ENCODE data around the gene OAS2. TPM values are rescaled to one million over a fixed set of nuclear protein-coding genes. Genes with fewer than 3 reads are reported as not detected.

The OAS2 gene
- polyA plus RNA-seq, 1 donor from 2014 or later: not detected

DNA sequence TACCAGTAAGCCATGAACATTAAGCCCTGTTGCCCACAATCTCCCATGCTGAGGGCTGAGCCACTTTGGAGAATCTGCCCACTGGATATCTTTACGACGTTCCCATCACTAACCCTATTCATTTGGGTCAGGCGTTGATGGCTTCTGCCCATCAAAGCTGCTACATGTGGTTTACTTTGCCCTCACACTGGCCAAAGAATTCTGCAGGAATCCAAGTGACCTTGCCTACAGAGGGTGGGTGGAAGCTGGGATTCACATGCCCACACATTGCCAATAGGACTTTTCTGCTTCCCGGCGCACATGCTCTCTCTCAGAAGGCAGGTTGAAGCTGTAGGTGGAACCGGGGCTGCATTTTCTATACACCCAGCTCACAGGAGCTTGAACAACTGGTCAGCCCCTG is 28.3 kb downstream of the OAS2 start:
- Histone ChIP-seq H3K27me3 (ENCODE audit: insufficient read depth, low read depth, low read length) (no peaks in the 10 kb centered on the region), H3K36me3 (ENCODE audit: insufficient read depth, low read length) (no peaks in the 10 kb centered on the region), H3K4me2 (ENCODE audit: low read length) (no peak overlapping the region), H2AFZ (ENCODE audit: low read depth, low read length) (no peak overlapping the region), H3F3A (ENCODE audit: insufficient read depth, low read length, poor library complexity, severe bottlenecking) (no peaks in the 10 kb centered on the region), H4K20me1 (ENCODE audit: insufficient read depth) (no peaks in the 10 kb centered on the region), H3K9me2 (ENCODE audit: insufficient read depth, low read length) (no peaks in the 10 kb centered on the region), H3K9ac (ENCODE audit: low read length) (no peak overlapping the region), H3K79me2 (replicated peaks; ENCODE audit: insufficient read depth, low read length) (no peaks in the 10 kb centered on the region), H3K4me3 (ENCODE audit: low read length) (no peak overlapping the region), H3K9me3 (ENCODE audit: low read length) (no peaks in the 10 kb centered on the region), H3K27ac (ENCODE audit: low read length) (no peak overlapping the region)
- TF ChIP-seq, protein P1, sequence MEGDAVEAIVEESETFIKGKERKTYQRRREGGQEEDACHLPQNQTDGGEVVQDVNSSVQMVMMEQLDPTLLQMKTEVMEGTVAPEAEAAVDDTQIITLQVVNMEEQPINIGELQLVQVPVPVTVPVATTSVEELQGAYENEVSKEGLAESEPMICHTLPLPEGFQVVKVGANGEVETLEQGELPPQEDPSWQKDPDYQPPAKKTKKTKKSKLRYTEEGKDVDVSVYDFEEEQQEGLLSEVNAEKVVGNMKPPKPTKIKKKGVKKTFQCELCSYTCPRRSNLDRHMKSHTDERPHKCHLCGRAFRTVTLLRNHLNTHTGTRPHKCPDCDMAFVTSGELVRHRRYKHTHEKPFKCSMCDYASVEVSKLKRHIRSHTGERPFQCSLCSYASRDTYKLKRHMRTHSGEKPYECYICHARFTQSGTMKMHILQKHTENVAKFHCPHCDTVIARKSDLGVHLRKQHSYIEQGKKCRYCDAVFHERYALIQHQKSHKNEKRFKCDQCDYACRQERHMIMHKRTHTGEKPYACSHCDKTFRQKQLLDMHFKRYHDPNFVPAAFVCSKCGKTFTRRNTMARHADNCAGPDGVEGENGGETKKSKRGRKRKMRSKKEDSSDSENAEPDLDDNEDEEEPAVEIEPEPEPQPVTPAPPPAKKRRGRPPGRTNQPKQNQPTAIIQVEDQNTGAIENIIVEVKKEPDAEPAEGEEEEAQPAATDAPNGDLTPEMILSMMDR (IDR thresholded peaks at IDR 0.05; ENCODE audit: poor library complexity, severe bottlenecking): no peak
- TF ChIP-seq MXI1 (conservative IDR thresholded peaks at IDR 0.05; ENCODE audit: poor library complexity, severe bottlenecking) (no peak), SMC3 (conservative IDR thresholded peaks at IDR 0.05; ENCODE audit: poor library complexity) (no peak), RAD21 (conservative IDR thresholded peaks at IDR 0.05) (no peak), POLR2AphosphoS5 (IDR thresholded peaks at IDR 0.05) (no peak), EZH2 (IDR thresholded peaks at IDR 0.05; ENCODE audit: borderline replicate concordance, insufficient read depth, low read length, poor library complexity, severe bottlenecking) (no peak), TAF1 (IDR thresholded peaks at IDR 0.05; ENCODE audit: low read depth) (no peak), EP300 (conservative IDR thresholded peaks at IDR 0.05; ENCODE audit: poor library complexity, severe bottlenecking) (no peak)
- TF ChIP-seq, protein P2, sequence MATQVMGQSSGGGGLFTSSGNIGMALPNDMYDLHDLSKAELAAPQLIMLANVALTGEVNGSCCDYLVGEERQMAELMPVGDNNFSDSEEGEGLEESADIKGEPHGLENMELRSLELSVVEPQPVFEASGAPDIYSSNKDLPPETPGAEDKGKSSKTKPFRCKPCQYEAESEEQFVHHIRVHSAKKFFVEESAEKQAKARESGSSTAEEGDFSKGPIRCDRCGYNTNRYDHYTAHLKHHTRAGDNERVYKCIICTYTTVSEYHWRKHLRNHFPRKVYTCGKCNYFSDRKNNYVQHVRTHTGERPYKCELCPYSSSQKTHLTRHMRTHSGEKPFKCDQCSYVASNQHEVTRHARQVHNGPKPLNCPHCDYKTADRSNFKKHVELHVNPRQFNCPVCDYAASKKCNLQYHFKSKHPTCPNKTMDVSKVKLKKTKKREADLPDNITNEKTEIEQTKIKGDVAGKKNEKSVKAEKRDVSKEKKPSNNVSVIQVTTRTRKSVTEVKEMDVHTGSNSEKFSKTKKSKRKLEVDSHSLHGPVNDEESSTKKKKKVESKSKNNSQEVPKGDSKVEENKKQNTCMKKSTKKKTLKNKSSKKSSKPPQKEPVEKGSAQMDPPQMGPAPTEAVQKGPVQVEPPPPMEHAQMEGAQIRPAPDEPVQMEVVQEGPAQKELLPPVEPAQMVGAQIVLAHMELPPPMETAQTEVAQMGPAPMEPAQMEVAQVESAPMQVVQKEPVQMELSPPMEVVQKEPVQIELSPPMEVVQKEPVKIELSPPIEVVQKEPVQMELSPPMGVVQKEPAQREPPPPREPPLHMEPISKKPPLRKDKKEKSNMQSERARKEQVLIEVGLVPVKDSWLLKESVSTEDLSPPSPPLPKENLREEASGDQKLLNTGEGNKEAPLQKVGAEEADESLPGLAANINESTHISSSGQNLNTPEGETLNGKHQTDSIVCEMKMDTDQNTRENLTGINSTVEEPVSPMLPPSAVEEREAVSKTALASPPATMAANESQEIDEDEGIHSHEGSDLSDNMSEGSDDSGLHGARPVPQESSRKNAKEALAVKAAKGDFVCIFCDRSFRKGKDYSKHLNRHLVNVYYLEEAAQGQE (IDR thresholded peaks at IDR 0.05; ENCODE audit: borderline replicate concordance): no peak

DNA sequence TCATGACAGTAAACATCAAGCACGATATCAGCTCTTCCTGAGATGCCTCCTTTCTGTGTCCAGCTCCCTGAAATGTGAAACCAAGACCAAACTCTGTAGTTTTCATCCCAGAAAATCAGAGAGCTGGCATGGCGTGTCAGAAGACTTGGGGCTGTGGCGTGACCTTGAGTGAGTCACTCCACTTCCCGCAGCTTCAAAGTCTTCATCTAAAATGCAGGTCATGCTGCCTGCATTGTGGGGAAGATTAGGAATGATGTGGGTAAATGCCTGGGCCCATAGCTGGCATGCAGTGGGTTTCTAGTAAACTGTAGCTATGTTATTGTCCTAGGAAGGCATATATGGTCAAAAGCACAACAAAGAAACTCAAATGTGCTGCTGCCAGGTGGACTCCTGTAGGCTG is 28.8 kb downstream of the OAS2 start:
- no peak overlapping the region for H3K4me2 ChIP-seq (ENCODE audit: low read length)
- no peak overlapping the region for H3K4me3 ChIP-seq (ENCODE audit: low read length)
- no peaks in the 10 kb centered on the region for H4K20me1 ChIP-seq (ENCODE audit: insufficient read depth)
- no peak overlapping the region for H2AFZ ChIP-seq (ENCODE audit: low read depth, low read length)
- H3K27ac ChIP-seq (ENCODE audit: low read length): no peak overlapping the region
- no peaks in the 10 kb centered on the region for H3K36me3 ChIP-seq (ENCODE audit: insufficient read depth, low read length)
- no peaks in the 10 kb centered on the region for H3K9me3 ChIP-seq (ENCODE audit: low read length)
- no peaks in the 10 kb centered on the region for H3K79me2 ChIP-seq (replicated peaks; ENCODE audit: insufficient read depth, low read length)
- H3K27me3 ChIP-seq (ENCODE audit: insufficient read depth, low read depth, low read length): no peaks in the 10 kb centered on the region
- H3F3A ChIP-seq (ENCODE audit: insufficient read depth, low read length, poor library complexity, severe bottlenecking): no peaks in the 10 kb centered on the region
- no peaks in the 10 kb centered on the region for H3K9me2 ChIP-seq (ENCODE audit: insufficient read depth, low read length)
- H3K9ac ChIP-seq (ENCODE audit: low read length): no peak overlapping the region
- TF ChIP-seq, protein P2 (IDR thresholded peaks at IDR 0.05; ENCODE audit: borderline replicate concordance): no peak
- TF ChIP-seq, protein P1 (IDR thresholded peaks at IDR 0.05; ENCODE audit: poor library complexity, severe bottlenecking): no peak
- TF ChIP-seq SMC3 (conservative IDR thresholded peaks at IDR 0.05; ENCODE audit: poor library complexity) (no peak), EP300 (conservative IDR thresholded peaks at IDR 0.05; ENCODE audit: poor library complexity, severe bottlenecking) (no peak), POLR2AphosphoS5 (IDR thresholded peaks at IDR 0.05) (no peak), RAD21 (conservative IDR thresholded peaks at IDR 0.05) (no peak), TAF1 (IDR thresholded peaks at IDR 0.05; ENCODE audit: low read depth) (no peak), EZH2 (IDR thresholded peaks at IDR 0.05; ENCODE audit: borderline replicate concordance, insufficient read depth, low read length, poor library complexity, severe bottlenecking) (no peak), MXI1 (conservative IDR thresholded peaks at IDR 0.05; ENCODE audit: poor library complexity, severe bottlenecking) (no peak)

All from neural cell (in vitro differentiated cells).